ENCODE data around the gene MYH10.

- TF ChIP-seq PAX5 (IDR thresholded peaks at IDR 0.05; ENCODE audit: insufficient read depth, low read length, severe bottlenecking) (no peak), POLR2AphosphoS5 (IDR thresholded peaks at IDR 0.05; ENCODE audit: low read depth, low read length) (no peak), POLR2A (IDR thresholded peaks at IDR 0.05; ENCODE audit: low read depth, low read length) (no peak), SPI1 (IDR thresholded peaks at IDR 0.05; ENCODE audit: low read depth, low read length) (no peak), TAF1 (IDR thresholded peaks at IDR 0.05; ENCODE audit: low read depth, low read length) (no peak), POU2F2 (IDR thresholded peaks at IDR 0.05; ENCODE audit: low read depth, low read length) (no peak)
Measured at GRCh38 chr17:8480011-8480976, 150.2 kb downstream of the MYH10 start.

All from GM12891 (cell line).